Left ventricle myocardium inferior (tissue), 1 donor: ENCODE data around the gene TMEM192. TPM values are rescaled to one million over a fixed set of nuclear protein-coding genes. Genes with fewer than 3 reads are reported as not detected.
A peak's percentile ranks its signal among the peaks of the same experiment; 100 is the strongest.

Experiments used
- DNase-seq: peaks from one replicate; pipeline ENCODE4 v3.0.0-alpha.2; 2020
- H3K27ac ChIP-seq: fragments of 200-600 bp; replicated peaks from 2 replicates; pipeline ENCODE4 v1.8.0; 2021
- H3K27me3 ChIP-seq: fragments of 200-600 bp; 2 replicates; pipeline ENCODE4 v1.8.0; 2021; ENCODE audit warnings: low read depth
- H3K36me3 ChIP-seq: fragments of 200-600 bp; 2 replicates; pipeline ENCODE4 v1.8.0; 2021
- H3K4me1 ChIP-seq: fragments of 200-600 bp; 2 replicates; pipeline ENCODE4 v1.8.0; 2021
- H3K4me3 ChIP-seq: fragments of 200-600 bp; 2 replicates; pipeline ENCODE4 v1.8.0; 2021; ENCODE audit warnings: mild to moderate bottlenecking, moderate library complexity
- H3K9me3 ChIP-seq: fragments of 200-600 bp; replicated peaks from 2 replicates; pipeline ENCODE4 v1.8.0; 2021
- intact Hi-C: fragments of 100-400 bp; cut with micrococcal nuclease; formaldehyde crosslinking; loops from one replicate; pipeline ENCODE4 v1.11.0; 2022
- total RNA-seq: library from RNA; stranded (reverse); fragmentation: NEBNext Ultra II Directional; extraction: Animal tissue kit (Norgen Biotek cat#: 25700); gene quantifications from one replicate; pipeline ENCODE4 v1.2.1, GENCODE V29; 2021
- TF ChIP-seq, protein P1 (sequence below): fragments of 200-600 bp; IDR thresholded peaks from 2 replicates; pipeline ENCODE4 v1.8.0; 2021; ENCODE audit warnings: antibody characterized with exemption, mild to moderate bottlenecking, borderline replicate concordance
- donor health status: DM: no; HTN: yes; CAD: no; lungs with severe emphysema.

TMEM192 gene
- total RNA-seq, 1 donor from 2014 or later = 18.3 TPM

DNA sequence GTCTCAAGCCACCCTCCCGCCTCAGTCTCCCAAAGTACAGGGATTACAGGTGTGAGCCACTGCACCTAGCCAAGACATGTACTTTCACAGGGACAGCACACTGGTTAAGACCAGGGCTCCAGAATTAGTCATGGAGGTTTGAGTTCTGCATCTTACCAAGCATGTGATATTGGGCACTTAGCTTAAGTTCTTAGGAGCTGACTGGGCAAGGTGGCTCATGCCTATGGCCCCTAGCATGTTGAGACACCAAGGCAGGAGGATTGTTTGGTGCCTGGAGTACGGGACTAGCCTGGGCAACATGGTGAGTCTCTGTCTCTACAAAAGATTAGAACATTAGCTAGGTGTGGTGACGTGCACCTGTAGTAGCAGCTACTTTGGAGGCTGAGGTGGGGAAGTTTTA is 2.6 kb upstream of the TMEM192 start:
- TF ChIP-seq, protein P1, sequence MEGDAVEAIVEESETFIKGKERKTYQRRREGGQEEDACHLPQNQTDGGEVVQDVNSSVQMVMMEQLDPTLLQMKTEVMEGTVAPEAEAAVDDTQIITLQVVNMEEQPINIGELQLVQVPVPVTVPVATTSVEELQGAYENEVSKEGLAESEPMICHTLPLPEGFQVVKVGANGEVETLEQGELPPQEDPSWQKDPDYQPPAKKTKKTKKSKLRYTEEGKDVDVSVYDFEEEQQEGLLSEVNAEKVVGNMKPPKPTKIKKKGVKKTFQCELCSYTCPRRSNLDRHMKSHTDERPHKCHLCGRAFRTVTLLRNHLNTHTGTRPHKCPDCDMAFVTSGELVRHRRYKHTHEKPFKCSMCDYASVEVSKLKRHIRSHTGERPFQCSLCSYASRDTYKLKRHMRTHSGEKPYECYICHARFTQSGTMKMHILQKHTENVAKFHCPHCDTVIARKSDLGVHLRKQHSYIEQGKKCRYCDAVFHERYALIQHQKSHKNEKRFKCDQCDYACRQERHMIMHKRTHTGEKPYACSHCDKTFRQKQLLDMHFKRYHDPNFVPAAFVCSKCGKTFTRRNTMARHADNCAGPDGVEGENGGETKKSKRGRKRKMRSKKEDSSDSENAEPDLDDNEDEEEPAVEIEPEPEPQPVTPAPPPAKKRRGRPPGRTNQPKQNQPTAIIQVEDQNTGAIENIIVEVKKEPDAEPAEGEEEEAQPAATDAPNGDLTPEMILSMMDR = no peak
- DNase-seq = no peak
- no peaks in the 10 kb centered on the region for H3K36me3 ChIP-seq
- H3K27me3 ChIP-seq = peaks cover 13% of the 10 kb centered on the region
- H3K27ac ChIP-seq = no peak overlapping the region
- intact Hi-C loops = no loop called here
- peaks cover 21% of the 10 kb centered on the region for H3K4me1 ChIP-seq
- H3K9me3 ChIP-seq = no peaks in the 10 kb centered on the region
- H3K4me3 ChIP-seq = no peak overlapping the region

DNA sequence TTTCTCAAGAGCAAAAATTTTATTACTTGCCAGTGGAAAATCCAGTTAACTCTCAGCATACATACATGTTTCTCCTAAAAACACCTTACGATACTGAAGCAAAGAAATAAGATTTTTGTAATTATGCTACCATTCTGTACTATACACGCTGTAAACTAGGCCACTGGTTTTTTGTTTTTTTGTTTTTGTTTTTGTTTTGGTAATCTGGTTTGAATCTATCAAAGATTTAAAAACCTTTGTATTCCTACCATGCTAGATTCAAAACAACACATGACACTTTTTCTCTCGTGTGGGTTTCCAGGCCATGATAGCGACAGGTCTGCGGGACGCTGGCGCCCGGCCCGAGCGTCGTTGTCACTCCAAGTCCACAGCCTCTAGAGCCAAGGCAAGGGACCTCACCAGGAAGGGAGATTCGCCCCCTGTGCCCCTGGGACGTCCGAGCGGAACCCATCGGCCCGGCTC is 723 bp downstream of the TMEM192 start:
- H3K4me3 ChIP-seq = peak overlapping the region; percentile 99
- intact Hi-C loops = no loop called here

DNA sequence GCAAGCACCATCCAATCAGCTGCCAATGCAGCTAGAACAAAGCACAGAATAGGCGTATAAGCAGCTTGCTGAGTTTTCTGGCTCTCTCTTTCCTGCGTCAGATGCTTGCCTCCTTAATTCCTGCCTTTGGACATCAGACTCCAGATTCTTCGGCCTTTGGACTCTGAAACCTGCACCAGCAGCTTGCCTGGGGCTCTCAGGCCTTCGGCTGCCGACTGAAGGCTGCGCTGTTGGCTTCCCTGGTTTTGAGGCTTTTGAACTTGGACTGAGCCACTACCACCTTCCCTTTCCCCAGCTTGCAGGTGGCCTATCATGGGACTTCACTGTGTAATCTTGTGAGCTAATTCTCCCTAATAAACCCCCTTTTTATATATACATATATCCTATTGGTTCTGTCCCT is 6.1 kb downstream of the TMEM192 start:
- Histone ChIP-seq H3K27ac (no peak overlapping the region), H3K36me3 (peaks cover 16% of the 10 kb centered on the region), H3K4me1 (peaks cover under 1% of the 10 kb centered on the region), H3K4me3 (no peak overlapping the region), H3K27me3 (no peaks in the 10 kb centered on the region), H3K9me3 (no peaks in the 10 kb centered on the region)
- TF ChIP-seq, protein P1 = no peak
- no peak for DNase-seq
- intact Hi-C loops = no loop called here

More for the DNA sequence above, 723 bp downstream of the TMEM192 start:
- H3K27ac ChIP-seq = peak overlapping the region; percentile 93
- no peak for DNase-seq
- H3K9me3 ChIP-seq = no peaks in the 10 kb centered on the region
- TF ChIP-seq, protein P1 = no peak
- peaks cover 9% of the 10 kb centered on the region for H3K27me3 ChIP-seq
- H3K36me3 ChIP-seq = no peaks in the 10 kb centered on the region
- H3K4me1 ChIP-seq = peaks cover 21% of the 10 kb centered on the region

DNA sequence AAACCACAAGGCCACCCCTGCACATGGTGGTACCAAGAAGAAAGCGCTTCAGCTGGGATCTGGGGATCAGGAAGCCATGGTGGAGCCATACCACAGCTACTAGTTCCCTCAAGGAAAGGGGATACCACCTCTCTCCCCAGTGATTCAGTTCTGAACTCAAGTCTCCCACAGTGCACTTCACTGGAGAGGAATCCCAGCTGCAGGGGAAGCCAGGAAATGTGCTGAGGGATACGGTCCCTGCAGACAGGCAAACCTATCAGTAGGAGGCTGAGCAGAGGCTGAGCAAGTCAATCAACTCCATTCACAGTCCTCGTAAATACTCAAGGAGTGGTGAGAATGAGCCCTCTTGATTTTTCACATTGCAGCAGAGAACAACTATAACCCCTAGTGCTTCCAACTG is 11.0 kb downstream of the TMEM192 start:
- no peak for DNase-seq
- H3K27me3 ChIP-seq = no peaks in the 10 kb centered on the region
- no peaks in the 10 kb centered on the region for H3K4me1 ChIP-seq
- H3K9me3 ChIP-seq = no peaks in the 10 kb centered on the region
- intact Hi-C loops = no loop called here
- peaks cover 55% of the 10 kb centered on the region for H3K36me3 ChIP-seq
- no peak overlapping the region for H3K4me3 ChIP-seq
- no peak overlapping the region for H3K27ac ChIP-seq
- TF ChIP-seq, protein P1 = no peak

DNA sequence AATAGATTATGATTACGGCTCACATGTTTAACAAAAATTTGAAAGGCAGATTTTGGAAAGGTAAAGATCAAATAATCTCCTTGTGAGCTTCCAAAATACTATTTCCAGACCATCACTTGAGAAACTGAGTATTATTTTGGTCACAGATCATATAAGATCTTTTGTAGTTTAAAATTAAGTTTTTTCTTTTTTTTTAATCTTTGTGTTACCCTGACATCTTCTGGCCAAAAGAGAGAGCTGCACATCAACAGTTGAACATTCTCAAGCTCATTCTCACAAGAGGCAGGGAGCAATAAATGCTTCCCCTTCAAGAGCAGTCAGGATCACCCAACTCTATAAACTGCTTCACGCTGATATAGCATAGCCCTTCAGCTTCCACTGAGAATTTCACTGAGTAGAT is 15.9 kb downstream of the TMEM192 start:
- Histone ChIP-seq H3K9me3 (no peaks in the 10 kb centered on the region), H3K4me3 (no peak overlapping the region), H3K27ac (no peak overlapping the region), H3K36me3 (peaks cover 67% of the 10 kb centered on the region), H3K27me3 (no peaks in the 10 kb centered on the region), H3K4me1 (no peaks in the 10 kb centered on the region)
- TF ChIP-seq, protein P1 = peak; percentile 61
- DNase-seq = no peak
- intact Hi-C loops = no loop called here
